ENCODE data around the gene LMX1A. TPM values are rescaled to one million over a fixed set of nuclear protein-coding genes. Genes with fewer than 3 reads are reported as not detected.

Gene LMX1A
- total RNA-seq, 1 donor from 2014 or later = 8.7 TPM

DNA sequence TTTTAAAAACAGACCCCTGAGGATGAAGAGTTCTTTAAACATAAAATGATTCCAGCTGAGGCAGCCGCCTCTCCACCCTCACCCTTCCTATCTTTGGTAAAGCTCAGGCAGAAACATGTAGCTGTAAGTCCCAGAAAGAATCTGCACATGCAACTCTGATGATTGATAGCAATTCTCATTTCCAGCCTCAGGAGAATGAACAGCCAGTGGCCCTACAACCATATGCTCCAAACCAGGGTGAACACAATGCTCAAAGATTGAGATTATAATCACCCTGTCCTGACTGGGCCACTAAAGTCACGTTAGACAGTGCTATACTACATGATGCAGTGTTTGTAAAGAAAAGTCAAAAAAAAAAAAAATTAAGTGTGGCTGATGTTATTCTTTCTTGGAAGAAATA is 80.2 kb downstream of the LMX1A start:
- Histone ChIP-seq H3K9ac (no peak overlapping the region), H3K4me1 (peaks cover 49% of the 10 kb centered on the region), H3K4me3 (no peak overlapping the region), H2AFZ (replicated peaks) (peak overlapping the region; percentile 15), H3K36me3 (no peaks in the 10 kb centered on the region), H3K9me3 (ENCODE audit: low read depth) (no peaks in the 10 kb centered on the region), H3K79me2 (ENCODE audit: low read depth) (no peaks in the 10 kb centered on the region), H3K27me3 (no peaks in the 10 kb centered on the region), H3K27ac (no peak overlapping the region), H3K4me2 (peak overlapping the region; percentile 51), H4K20me1 (ENCODE audit: low read depth) (no peaks in the 10 kb centered on the region), H3F3A (ENCODE audit: low read depth) (peaks cover 14% of the 10 kb centered on the region)
- Mint-ChIP-seq H3K9me3 (peaks cover 4% of the 10 kb centered on the region), H3K4me1 (peaks cover 67% of the 10 kb centered on the region), H3K36me3 (no peaks in the 10 kb centered on the region), H3K27me3 (ENCODE audit: insufficient read depth, low read depth) (peaks cover 26% of the 10 kb centered on the region), H3K27ac (peak overlapping the region; percentile 39), H3K4me3 (peak overlapping the region; percentile 4)
- TF ChIP-seq EZH2 (IDR thresholded peaks at IDR 0.05) (no peak), EZH2phosphoT487 (IDR thresholded peaks at IDR 0.05) (no peak)
- DNase-seq (ENCODE audit: low spot score) = no peak

DNA sequence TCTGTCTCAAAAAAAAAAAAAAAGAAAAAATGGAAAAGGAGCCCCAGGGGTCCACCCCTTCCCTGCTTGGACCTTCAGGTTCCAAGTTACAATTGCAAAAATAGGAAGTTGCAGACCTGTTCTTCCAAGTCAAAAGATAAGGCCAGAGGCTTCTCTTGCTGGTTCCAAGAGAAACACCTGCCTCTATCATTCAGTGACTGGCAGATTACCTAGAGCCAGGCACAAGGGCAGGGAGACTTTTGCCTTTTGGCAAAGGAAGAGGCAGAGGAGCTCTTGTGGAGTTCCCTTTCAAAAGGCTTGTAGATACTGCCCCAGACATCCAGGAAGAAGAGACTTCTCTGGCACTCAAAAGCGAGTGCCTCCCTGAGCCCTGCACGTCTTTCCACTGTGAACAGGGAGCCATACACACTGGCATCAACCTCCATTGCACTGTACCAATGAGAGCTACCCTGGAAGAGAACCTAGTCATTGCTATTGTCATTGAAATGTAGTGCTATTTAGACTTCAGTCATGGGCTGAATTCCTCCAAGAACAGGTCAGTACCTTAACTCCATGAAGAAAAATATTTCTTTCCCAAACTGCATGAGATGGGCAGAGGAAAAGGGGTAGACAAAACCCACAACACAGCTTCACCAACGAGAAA is 91.2 kb downstream of the LMX1A start:
- no peak overlapping the region for H3K4me2 ChIP-seq

DNA sequence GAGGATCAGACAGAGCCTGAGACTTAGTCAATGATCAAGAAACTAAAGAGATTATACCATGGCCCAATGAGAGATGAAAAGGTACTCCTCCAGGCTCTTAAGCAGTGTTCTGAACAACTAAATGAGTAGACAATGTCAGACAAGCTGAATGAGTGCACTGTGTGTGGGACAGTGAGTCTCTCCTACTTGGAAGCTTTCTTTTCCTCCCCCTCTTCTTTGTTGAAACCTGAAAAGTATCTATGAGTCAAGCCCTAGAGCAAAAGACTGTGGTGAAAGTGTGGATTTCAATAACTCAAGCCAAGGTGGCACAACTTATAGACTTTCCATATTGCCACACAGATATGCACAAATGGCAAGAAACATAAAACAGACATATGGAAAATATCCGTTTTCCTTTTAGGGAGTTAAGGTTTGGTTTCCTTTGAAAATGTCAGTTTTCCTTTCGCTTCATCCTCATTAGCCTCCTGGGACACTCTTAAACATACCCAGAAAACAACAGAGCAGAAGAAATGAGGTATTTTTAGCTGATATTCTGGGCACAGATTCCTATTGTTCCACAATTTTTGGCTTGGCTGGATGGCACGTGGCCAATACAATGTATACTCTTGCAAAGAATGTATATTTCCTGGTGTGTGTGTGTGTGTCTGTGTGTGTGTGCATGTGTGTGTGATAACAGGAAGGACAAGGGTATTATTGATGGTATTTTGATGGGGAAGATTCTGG is 96.6 kb downstream of the LMX1A start:
- H3K27ac ChIP-seq = no peak overlapping the region
- TF ChIP-seq, protein P1, sequence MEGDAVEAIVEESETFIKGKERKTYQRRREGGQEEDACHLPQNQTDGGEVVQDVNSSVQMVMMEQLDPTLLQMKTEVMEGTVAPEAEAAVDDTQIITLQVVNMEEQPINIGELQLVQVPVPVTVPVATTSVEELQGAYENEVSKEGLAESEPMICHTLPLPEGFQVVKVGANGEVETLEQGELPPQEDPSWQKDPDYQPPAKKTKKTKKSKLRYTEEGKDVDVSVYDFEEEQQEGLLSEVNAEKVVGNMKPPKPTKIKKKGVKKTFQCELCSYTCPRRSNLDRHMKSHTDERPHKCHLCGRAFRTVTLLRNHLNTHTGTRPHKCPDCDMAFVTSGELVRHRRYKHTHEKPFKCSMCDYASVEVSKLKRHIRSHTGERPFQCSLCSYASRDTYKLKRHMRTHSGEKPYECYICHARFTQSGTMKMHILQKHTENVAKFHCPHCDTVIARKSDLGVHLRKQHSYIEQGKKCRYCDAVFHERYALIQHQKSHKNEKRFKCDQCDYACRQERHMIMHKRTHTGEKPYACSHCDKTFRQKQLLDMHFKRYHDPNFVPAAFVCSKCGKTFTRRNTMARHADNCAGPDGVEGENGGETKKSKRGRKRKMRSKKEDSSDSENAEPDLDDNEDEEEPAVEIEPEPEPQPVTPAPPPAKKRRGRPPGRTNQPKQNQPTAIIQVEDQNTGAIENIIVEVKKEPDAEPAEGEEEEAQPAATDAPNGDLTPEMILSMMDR (IDR thresholded peaks at IDR 0.05) = no peak
- TF ChIP-seq EZH2phosphoT487 (IDR thresholded peaks at IDR 0.05) = peak; percentile 74
- H4K20me1 ChIP-seq (ENCODE audit: low read depth) = peaks cover 18% of the 10 kb centered on the region
- H3K4me3 ChIP-seq = no peak overlapping the region
- H3K4me1 Mint-ChIP-seq = peaks cover 30% of the 10 kb centered on the region
- peak overlapping the region; percentile 39 for H3K27ac Mint-ChIP-seq
- no peak overlapping the region for H3K9ac ChIP-seq
- peaks cover 10% of the 10 kb centered on the region for H3K27me3 Mint-ChIP-seq (ENCODE audit: insufficient read depth, low read depth)
- H3F3A ChIP-seq (ENCODE audit: low read depth) = peaks cover 11% of the 10 kb centered on the region
- peak overlapping the region; percentile 38 for H3K4me2 ChIP-seq
- H3K9me3 Mint-ChIP-seq = peaks cover 16% of the 10 kb centered on the region
- no peak overlapping the region for H3K4me3 Mint-ChIP-seq
- H2AFZ ChIP-seq (replicated peaks) = no peak overlapping the region
- H3K36me3 Mint-ChIP-seq = peaks cover 3% of the 10 kb centered on the region
- peaks cover 28% of the 10 kb centered on the region for H3K4me1 ChIP-seq
- H3K36me3 ChIP-seq = no peaks in the 10 kb centered on the region
- DNase-seq (ENCODE audit: low spot score) = no peak
- no peaks in the 10 kb centered on the region for H3K27me3 ChIP-seq
- H3K9me3 ChIP-seq (ENCODE audit: low read depth) = no peaks in the 10 kb centered on the region
- no peaks in the 10 kb centered on the region for H3K79me2 ChIP-seq (ENCODE audit: low read depth)

More for the DNA sequence above, 91.2 kb downstream of the LMX1A start:
- Histone ChIP-seq H3F3A (ENCODE audit: low read depth) (no peaks in the 10 kb centered on the region), H3K9me3 (ENCODE audit: low read depth) (no peaks in the 10 kb centered on the region), H3K4me3 (no peak overlapping the region), H3K27me3 (no peaks in the 10 kb centered on the region), H3K27ac (no peak overlapping the region), H3K36me3 (no peaks in the 10 kb centered on the region), H2AFZ (replicated peaks) (no peak overlapping the region), H4K20me1 (ENCODE audit: low read depth) (no peaks in the 10 kb centered on the region), H3K4me1 (no peaks in the 10 kb centered on the region), H3K9ac (no peak overlapping the region), H3K79me2 (ENCODE audit: low read depth) (no peaks in the 10 kb centered on the region)
- peaks cover 3% of the 10 kb centered on the region for H3K4me1 Mint-ChIP-seq
- H3K36me3 Mint-ChIP-seq = no peaks in the 10 kb centered on the region
- peaks cover 10% of the 10 kb centered on the region for H3K9me3 Mint-ChIP-seq
- TF ChIP-seq EZH2phosphoT487 (IDR thresholded peaks at IDR 0.05) (no peak), EZH2 (IDR thresholded peaks at IDR 0.05) (no peak)
- TF ChIP-seq, protein P1 (IDR thresholded peaks at IDR 0.05) = no peak
- peaks cover 6% of the 10 kb centered on the region for H3K27me3 Mint-ChIP-seq (ENCODE audit: insufficient read depth, low read depth)
- DNase-seq (ENCODE audit: low spot score) = no peak
- no peak overlapping the region for H3K4me3 Mint-ChIP-seq
- no peak overlapping the region for H3K27ac Mint-ChIP-seq

DNA sequence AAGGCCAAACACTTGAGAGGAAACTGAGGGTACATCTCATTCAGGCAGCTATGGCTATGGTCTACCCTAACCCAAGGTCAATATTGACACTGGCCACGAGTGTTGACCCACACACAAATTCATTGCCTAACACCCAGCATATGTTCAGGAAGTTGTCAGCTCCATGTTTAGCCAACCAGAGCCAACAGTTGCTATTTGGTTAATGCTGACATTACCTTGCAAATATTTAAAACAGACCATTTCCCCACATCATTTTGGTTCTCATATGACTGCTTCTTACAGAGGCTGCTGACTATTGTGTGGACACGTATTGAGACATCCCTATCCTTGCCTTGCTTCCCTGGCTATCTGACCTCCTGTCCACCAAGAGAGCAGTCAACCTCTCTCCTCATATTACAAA is 97.3 kb downstream of the LMX1A start:
- Mint-ChIP-seq H3K36me3 (peaks cover 3% of the 10 kb centered on the region), H3K27ac (peak overlapping the region; percentile 39), H3K27me3 (ENCODE audit: insufficient read depth, low read depth) (peaks cover 10% of the 10 kb centered on the region), H3K4me1 (peaks cover 36% of the 10 kb centered on the region), H3K9me3 (peaks cover 18% of the 10 kb centered on the region), H3K4me3 (no peak overlapping the region)
- Histone ChIP-seq H3K27ac (no peak overlapping the region), H3K4me3 (no peak overlapping the region), H2AFZ (replicated peaks) (no peak overlapping the region), H3K36me3 (no peaks in the 10 kb centered on the region), H3K9me3 (ENCODE audit: low read depth) (no peaks in the 10 kb centered on the region), H3K4me2 (peak overlapping the region; percentile 38), H3F3A (ENCODE audit: low read depth) (peaks cover 17% of the 10 kb centered on the region), H3K79me2 (ENCODE audit: low read depth) (no peaks in the 10 kb centered on the region), H3K27me3 (no peaks in the 10 kb centered on the region), H4K20me1 (ENCODE audit: low read depth) (peaks cover 22% of the 10 kb centered on the region), H3K4me1 (peaks cover 34% of the 10 kb centered on the region), H3K9ac (no peak overlapping the region)
- no peak for DNase-seq (ENCODE audit: low spot score)
- TF ChIP-seq EZH2phosphoT487 (IDR thresholded peaks at IDR 0.05) = no peak
- no peak for TF ChIP-seq EZH2 (IDR thresholded peaks at IDR 0.05)
- TF ChIP-seq, protein P1 (IDR thresholded peaks at IDR 0.05) = no peak
